MCF 10A (cell line): ENCODE results near the gene FUT2. TPM values are rescaled to one million over a fixed set of nuclear protein-coding genes. Genes with fewer than 3 reads are reported as not detected.

Source experiments
- BruUV-seq: library from RNA; stranded (reverse); fragments of 400-500 nt; replicated peaks from 2 replicates; lab custom pipeline; 2021; lab: Mats Ljungman, UMichigan
- CTCF ChIA-PET: fragments of 300-600 bp; sonication (Branson Sonifier 250); formaldehyde crosslinking; extraction: SDS; loops from one replicate; lab custom pipeline; 2021; ENCODE audit warnings: antibody characterized with exemption, inconsistent platforms; lab: Yijun Ruan, JAX
- POLR2A ChIA-PET: fragments of 300-600, 350-650 bp; sonication (Branson Sonifier 250); formaldehyde crosslinking; extraction: SDS; loops from one replicate; lab custom pipeline; 2020; ENCODE audit warnings: antibody characterized with exemption, inconsistent platforms; lab: Yijun Ruan, JAX
- DNase-seq: peaks from one replicate; pipeline ENCODE4 v3.0.0-alpha.2; 2018; ENCODE audit not compliant: unreplicated experiment
- H3K27ac Mint-ChIP-seq: one replicate; pipeline ENCODE4 v1.8.0; 2022; ENCODE audit warnings: mild to moderate bottlenecking, low read depth, mixed read lengths; ENCODE audit not compliant: unreplicated experiment
- H3K27me3 Mint-ChIP-seq: one replicate; pipeline ENCODE4 v1.8.0; 2022; ENCODE audit warnings: mixed read lengths; ENCODE audit not compliant: insufficient read depth, unreplicated experiment
- H3K36me3 Mint-ChIP-seq: one replicate; pipeline ENCODE4 v1.8.0; 2022; ENCODE audit warnings: mild to moderate bottlenecking, moderate library complexity, mixed read lengths; ENCODE audit not compliant: insufficient read depth, unreplicated experiment
- H3K4me1 Mint-ChIP-seq: one replicate; pipeline ENCODE4 v1.8.0; 2022; ENCODE audit warnings: mixed read lengths; ENCODE audit not compliant: insufficient read depth, unreplicated experiment
- H3K4me3 Mint-ChIP-seq: one replicate; pipeline ENCODE4 v1.8.0; 2022; ENCODE audit warnings: mild to moderate bottlenecking, moderate library complexity, mixed read lengths; ENCODE audit not compliant: unreplicated experiment
- H3K9me3 Mint-ChIP-seq: one replicate; pipeline ENCODE4 v1.8.0; 2022; ENCODE audit warnings: mixed read lengths; ENCODE audit not compliant: unreplicated experiment
- intact Hi-C: fragments of 100-400 bp; cut with micrococcal nuclease; formaldehyde crosslinking; loops from 2 replicates; pipeline ENCODE4 v1.14.1; 2022
- total RNA-seq: library from RNA; stranded (reverse); gene quantifications from 2 replicates; pipeline ENCODE4 v1.2.3, GENCODE V29; 2022
- TF ChIP-seq, protein P1 (sequence below): fragments of 200-600 bp; IDR thresholded peaks from one replicate; pipeline ENCODE4 v1.8.0; 2022; ENCODE audit warnings: antibody characterized with exemption, mild to moderate bottlenecking; ENCODE audit not compliant: unreplicated experiment

The FUT2 gene
- total RNA-seq, 1 experiment from 2014 or later = not detected

DNA sequence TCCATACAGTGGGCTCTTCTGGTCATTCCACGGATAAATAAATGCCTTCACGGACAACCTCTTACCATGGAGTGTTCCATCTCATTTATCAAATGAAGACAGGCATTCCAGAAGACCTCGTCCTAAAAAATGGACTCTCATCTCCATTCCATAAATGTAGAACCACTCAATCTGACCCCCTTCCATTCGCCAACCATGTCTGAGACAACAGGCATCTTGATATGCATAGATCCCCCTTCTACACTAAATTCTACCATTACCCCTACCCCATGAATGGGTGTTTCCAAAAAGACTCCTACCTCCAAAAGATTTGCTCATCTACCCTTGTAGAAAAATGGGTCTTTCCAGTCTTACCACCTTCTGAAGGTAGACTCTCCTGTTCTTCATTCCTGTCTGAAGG, 35.7 kb downstream of the FUT2 start:
- intact Hi-C loops = no loop called here
- no peaks in the 10 kb centered on the region for H3K9me3 Mint-ChIP-seq
- no peak overlapping the region for H3K27ac Mint-ChIP-seq
- ChIA-PET CTCF (no interaction called here), POLR2A (no interaction called here)
- H3K4me3 Mint-ChIP-seq = no peak overlapping the region
- no peaks in the 10 kb centered on the region for H3K36me3 Mint-ChIP-seq
- no peak for DNase-seq
- TF ChIP-seq, protein P1, sequence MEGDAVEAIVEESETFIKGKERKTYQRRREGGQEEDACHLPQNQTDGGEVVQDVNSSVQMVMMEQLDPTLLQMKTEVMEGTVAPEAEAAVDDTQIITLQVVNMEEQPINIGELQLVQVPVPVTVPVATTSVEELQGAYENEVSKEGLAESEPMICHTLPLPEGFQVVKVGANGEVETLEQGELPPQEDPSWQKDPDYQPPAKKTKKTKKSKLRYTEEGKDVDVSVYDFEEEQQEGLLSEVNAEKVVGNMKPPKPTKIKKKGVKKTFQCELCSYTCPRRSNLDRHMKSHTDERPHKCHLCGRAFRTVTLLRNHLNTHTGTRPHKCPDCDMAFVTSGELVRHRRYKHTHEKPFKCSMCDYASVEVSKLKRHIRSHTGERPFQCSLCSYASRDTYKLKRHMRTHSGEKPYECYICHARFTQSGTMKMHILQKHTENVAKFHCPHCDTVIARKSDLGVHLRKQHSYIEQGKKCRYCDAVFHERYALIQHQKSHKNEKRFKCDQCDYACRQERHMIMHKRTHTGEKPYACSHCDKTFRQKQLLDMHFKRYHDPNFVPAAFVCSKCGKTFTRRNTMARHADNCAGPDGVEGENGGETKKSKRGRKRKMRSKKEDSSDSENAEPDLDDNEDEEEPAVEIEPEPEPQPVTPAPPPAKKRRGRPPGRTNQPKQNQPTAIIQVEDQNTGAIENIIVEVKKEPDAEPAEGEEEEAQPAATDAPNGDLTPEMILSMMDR = no peak
- H3K4me1 Mint-ChIP-seq = no peaks in the 10 kb centered on the region
- peaks cover 19% of the 10 kb centered on the region for H3K27me3 Mint-ChIP-seq
- no TSS peak for BruUV-seq

DNA sequence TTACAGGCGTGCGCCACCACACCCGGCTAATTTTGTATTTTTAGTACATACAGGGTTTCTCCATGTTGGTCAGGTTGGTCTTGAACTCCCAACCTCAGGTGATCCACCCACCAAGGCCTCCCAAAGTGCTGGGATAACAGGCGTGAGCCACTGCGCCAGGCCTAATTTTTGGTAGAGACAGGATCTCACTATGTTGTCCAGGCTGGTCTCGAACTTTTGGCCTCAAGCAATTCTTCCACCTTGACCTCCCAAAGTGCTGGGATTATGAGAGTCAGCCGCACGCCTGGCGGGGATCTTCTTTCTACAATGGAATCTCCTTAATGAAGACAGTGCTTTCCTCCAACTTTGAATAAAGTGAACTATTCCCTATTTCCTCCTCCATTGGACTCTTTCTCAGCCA, 38.9 kb downstream of the FUT2 start:
- no TSS peak for BruUV-seq
- intact Hi-C loops = no loop called here
- H3K4me1 Mint-ChIP-seq = peaks cover 4% of the 10 kb centered on the region
- TF ChIP-seq, protein P1 = no peak
- no peaks in the 10 kb centered on the region for H3K36me3 Mint-ChIP-seq
- ChIA-PET POLR2A (no interaction called here), CTCF (no interaction called here)
- H3K4me3 Mint-ChIP-seq = no peak overlapping the region
- H3K27me3 Mint-ChIP-seq = peaks cover 19% of the 10 kb centered on the region
- no peak overlapping the region for H3K27ac Mint-ChIP-seq
- DNase-seq = no peak
- H3K9me3 Mint-ChIP-seq = no peaks in the 10 kb centered on the region

DNA sequence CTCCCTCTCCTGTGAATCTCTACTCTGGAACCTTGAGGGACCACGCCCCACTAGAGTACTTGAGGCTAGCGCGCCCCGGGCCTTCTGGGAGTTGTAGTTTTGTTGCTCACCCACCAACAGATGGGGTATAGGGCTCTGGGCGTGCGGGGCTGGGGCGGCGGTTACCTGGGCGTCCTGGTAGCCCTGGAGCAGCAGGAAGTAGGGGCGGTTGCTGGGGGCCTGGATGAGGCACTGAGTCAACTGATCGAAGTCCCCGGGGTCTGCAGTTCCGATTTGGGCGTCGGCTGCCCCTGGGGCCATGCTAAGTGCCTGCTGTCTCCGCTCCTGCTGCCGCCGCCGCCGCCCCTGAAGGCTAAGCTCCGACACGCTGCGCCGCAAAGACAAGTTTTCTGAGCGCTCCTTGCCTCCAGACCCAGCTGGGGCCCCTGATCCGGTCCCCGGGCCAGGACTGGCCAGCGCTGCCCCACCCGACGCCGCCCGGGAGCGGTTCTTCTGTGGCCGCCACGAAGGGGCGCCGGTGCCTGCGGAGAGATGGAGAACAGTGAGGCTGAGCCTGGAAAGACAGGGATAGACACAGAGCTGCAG, 39.4 kb downstream of the FUT2 start:
- peaks cover 19% of the 10 kb centered on the region for H3K27me3 Mint-ChIP-seq
- DNase-seq = no peak
- H3K27ac Mint-ChIP-seq = no peak overlapping the region
- intact Hi-C loops = no loop called here
- CTCF ChIA-PET = no interaction called here
- no peaks in the 10 kb centered on the region for H3K36me3 Mint-ChIP-seq
- H3K4me1 Mint-ChIP-seq = peaks cover 4% of the 10 kb centered on the region
- no TSS peak for BruUV-seq
- H3K4me3 Mint-ChIP-seq = no peak overlapping the region
- TF ChIP-seq, protein P1 = no peak
- POLR2A ChIA-PET = no interaction called here
- no peaks in the 10 kb centered on the region for H3K9me3 Mint-ChIP-seq

DNA sequence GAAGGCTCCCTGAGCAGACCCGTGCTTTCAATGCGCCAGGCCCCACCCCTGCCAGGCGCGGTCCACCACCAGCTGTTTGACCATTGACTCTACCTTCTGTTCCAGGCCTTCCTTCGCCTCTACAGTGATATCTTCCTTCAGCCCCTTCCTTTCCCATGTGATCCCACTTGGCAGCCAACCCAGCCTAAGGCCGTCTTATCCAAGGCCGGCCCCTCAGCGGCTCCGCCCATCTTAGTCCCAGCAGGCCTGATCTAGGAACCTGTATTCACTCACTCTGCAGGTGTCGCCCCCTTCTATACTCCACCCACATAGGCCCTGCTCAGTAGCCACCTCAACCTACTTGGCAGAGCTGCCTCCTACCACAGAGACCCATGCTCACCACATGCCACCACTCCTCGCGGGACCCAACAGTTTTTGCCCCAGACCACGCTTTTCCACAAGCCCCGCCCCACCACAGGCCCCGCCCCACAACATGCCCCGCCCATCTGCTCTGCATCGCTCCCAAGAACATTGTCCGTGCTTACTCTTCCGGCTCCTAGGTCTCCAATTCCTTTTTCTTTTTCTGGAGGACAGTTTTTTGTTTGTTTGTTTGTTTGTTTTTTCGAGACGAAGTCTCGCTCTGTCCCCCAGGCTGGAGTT, 41.7 kb downstream of the FUT2 start:
- H3K36me3 Mint-ChIP-seq = no peaks in the 10 kb centered on the region
- H3K4me1 Mint-ChIP-seq = peaks cover 4% of the 10 kb centered on the region
- no peak overlapping the region for H3K27ac Mint-ChIP-seq
- TF ChIP-seq, protein P1 = no peak
- H3K9me3 Mint-ChIP-seq = no peaks in the 10 kb centered on the region
- POLR2A ChIA-PET = interaction anchor here (1.0 to 1.8 kb wide), 3 partner anchors 10 to 159 kb away, joined by 3 to 6 read pairs (median 4); no protein-coding TSS in a partner anchor
- DNase-seq = no peak
- peaks cover 6% of the 10 kb centered on the region for H3K27me3 Mint-ChIP-seq
- CTCF ChIA-PET = interaction anchor here (0.6 to 0.7 kb wide), 2 partner anchors 14 to 20 kb away, joined by 3 to 4 read pairs; no protein-coding TSS in a partner anchor
- H3K4me3 Mint-ChIP-seq = no peak overlapping the region
- intact Hi-C loops = no loop called here
- no TSS peak for BruUV-seq
